ENCODE measurements around the gene SUCLA2. TPM values are rescaled to one million over a fixed set of nuclear protein-coding genes. Genes with fewer than 3 reads are reported as not detected.

SUCLA2 gene
- total RNA-seq, 6 experiments from 2014 or later = 37.7 to 47.0 (median 42.4) TPM

DNA sequence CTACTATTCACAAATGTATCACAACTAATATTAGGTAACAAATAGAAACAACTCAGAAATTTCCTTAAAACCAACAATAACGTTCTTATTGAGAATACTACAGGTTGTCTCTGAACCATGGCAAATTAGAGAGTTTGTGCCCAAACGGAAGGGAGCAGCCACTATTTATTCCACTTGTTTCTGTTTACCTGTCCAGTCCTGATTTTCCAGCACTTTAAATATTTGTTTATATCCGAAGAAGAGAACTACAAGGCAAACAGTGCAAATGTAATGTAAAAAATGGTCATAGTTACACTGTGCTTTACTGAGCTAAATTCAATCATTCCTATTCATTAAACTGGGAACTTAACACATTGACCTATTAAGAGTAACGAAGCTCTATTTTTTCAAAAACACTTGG is 9.2 kb downstream of the SUCLA2 start:
- no peak for DNase-seq
- Mint-ChIP-seq H3K9me3 (no peaks in the 10 kb centered on the region), H3K4me3 (no peak overlapping the region), H3K27ac (no peak overlapping the region), H3K4me1 (ENCODE audit: low read depth) (no peaks in the 10 kb centered on the region), H3K36me3 (ENCODE audit: low read depth) (peaks cover 33% of the 10 kb centered on the region), H3K27me3 (ENCODE audit: insufficient read depth) (no peaks in the 10 kb centered on the region)
- TF ChIP-seq, protein P1, sequence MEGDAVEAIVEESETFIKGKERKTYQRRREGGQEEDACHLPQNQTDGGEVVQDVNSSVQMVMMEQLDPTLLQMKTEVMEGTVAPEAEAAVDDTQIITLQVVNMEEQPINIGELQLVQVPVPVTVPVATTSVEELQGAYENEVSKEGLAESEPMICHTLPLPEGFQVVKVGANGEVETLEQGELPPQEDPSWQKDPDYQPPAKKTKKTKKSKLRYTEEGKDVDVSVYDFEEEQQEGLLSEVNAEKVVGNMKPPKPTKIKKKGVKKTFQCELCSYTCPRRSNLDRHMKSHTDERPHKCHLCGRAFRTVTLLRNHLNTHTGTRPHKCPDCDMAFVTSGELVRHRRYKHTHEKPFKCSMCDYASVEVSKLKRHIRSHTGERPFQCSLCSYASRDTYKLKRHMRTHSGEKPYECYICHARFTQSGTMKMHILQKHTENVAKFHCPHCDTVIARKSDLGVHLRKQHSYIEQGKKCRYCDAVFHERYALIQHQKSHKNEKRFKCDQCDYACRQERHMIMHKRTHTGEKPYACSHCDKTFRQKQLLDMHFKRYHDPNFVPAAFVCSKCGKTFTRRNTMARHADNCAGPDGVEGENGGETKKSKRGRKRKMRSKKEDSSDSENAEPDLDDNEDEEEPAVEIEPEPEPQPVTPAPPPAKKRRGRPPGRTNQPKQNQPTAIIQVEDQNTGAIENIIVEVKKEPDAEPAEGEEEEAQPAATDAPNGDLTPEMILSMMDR (IDR thresholded peaks at IDR 0.05) = no peak

DNA sequence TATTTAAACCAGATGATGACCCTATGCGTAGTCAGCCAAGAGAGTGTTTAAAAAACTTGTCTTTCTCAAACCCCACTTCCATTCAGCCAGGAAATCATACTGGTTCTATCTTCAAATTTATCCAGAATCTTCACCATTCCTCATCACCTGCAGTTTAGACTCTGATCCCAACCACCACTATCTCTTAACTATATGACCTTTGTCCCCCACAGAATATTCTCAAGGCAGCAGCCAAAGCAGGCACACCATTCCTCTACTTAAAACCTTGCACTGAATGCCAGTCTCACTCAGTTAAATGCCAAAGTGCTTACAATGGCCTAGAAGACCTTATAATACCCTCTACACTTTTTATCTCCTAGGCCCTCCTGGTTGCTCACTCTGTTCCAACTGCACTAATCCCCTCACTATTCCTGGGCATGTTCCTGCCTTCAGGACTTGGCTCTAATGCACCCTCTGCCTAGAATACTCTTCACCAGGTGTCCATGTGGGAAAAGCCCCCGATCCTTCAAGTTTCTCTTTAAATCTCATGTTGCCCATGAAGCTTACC is 10.1 kb downstream of the SUCLA2 start:
- Mint-ChIP-seq H3K9me3 (no peaks in the 10 kb centered on the region), H3K36me3 (ENCODE audit: low read depth) (peaks cover 39% of the 10 kb centered on the region), H3K27me3 (ENCODE audit: insufficient read depth) (no peaks in the 10 kb centered on the region), H3K4me1 (ENCODE audit: low read depth) (no peaks in the 10 kb centered on the region), H3K4me3 (no peak overlapping the region), H3K27ac (no peak overlapping the region)
- no peak for DNase-seq
- TF ChIP-seq, protein P1 (IDR thresholded peaks at IDR 0.05) = no peak

DNA sequence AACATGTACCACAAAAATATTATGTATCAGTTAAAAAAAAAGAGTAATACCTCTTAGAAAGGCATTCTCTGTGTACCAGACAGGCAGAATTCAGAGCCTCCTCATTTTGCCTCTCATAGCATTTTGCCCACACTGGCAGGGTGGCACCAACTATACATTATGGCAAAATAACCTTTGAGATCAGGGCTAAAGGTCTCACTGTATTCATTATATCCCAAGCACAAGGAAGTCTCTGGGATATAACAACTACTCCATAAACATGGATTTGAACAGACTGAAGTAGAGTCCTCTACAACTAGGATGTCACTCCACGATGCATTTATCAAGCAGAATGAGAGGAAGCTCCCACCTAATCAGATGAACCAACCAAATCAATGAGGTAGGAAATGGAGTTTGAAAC is 10.6 kb downstream of the SUCLA2 start:
- H3K9me3 Mint-ChIP-seq = no peaks in the 10 kb centered on the region
- TF ChIP-seq, protein P1 (IDR thresholded peaks at IDR 0.05) = no peak
- H3K27me3 Mint-ChIP-seq (ENCODE audit: insufficient read depth) = no peaks in the 10 kb centered on the region
- H3K4me3 Mint-ChIP-seq = no peak overlapping the region
- H3K27ac Mint-ChIP-seq = no peak overlapping the region
- H3K36me3 Mint-ChIP-seq (ENCODE audit: low read depth) = peaks cover 43% of the 10 kb centered on the region
- no peak for DNase-seq
- H3K4me1 Mint-ChIP-seq (ENCODE audit: low read depth) = no peaks in the 10 kb centered on the region

DNA sequence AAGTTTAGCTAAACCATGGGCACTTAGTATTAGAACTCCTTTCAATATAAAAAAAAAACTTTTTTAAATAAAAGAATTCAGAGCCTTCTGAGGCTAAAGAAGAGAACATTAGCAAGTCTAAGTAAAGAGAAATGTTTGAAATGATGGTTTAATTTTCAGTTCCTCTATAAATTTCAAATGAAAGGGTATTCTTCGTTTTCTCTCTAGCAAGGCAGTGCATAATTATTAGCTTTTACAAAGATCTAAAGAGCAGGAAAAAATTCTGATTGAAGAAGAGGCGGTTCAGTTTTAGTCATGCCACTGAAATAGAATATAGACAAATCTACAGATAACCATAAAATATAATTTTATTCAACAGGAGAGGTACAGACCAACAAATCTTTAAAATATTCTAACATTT is 18.0 kb downstream of the SUCLA2 start:
- H3K4me1 Mint-ChIP-seq (ENCODE audit: low read depth) = no peaks in the 10 kb centered on the region
- H3K9me3 Mint-ChIP-seq = peaks cover 13% of the 10 kb centered on the region
- H3K27ac Mint-ChIP-seq = no peak overlapping the region
- H3K27me3 Mint-ChIP-seq (ENCODE audit: insufficient read depth) = no peaks in the 10 kb centered on the region; the same call in 1 of the 2 replicates
- TF ChIP-seq, protein P1 (IDR thresholded peaks at IDR 0.05) = no peak
- H3K4me3 Mint-ChIP-seq = no peak overlapping the region
- H3K36me3 Mint-ChIP-seq (ENCODE audit: low read depth) = peaks cover 55% of the 10 kb centered on the region
- DNase-seq = no peak

DNA sequence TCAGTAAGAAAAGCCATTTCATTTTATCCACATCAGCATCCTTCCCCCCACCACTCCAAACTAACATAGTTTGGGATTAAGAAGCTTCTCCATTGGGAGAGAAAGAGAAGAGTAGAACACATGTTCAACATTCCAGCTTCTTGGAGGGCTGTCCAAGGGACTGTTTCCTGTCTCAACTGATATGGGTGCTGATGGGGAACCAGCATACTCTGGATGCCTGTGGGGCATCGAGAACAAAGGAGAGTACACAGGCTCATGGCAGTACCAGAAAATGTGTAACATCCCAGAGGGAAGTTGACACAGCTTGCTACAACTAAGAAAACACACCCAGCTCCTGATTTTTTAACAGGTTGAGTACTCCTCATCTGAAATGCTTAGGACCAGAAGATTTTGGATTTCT is 24.7 kb downstream of the SUCLA2 start:
- DNase-seq = no peak
- Mint-ChIP-seq H3K36me3 (ENCODE audit: low read depth) (peaks cover 70% of the 10 kb centered on the region), H3K4me3 (no peak overlapping the region), H3K4me1 (ENCODE audit: low read depth) (no peaks in the 10 kb centered on the region), H3K9me3 (peaks cover 26% of the 10 kb centered on the region), H3K27me3 (ENCODE audit: insufficient read depth) (peaks cover 2% of the 10 kb centered on the region; the same call in 1 of the 2 replicates), H3K27ac (no peak overlapping the region)
- TF ChIP-seq, protein P1 (IDR thresholded peaks at IDR 0.05) = no peak

DNA sequence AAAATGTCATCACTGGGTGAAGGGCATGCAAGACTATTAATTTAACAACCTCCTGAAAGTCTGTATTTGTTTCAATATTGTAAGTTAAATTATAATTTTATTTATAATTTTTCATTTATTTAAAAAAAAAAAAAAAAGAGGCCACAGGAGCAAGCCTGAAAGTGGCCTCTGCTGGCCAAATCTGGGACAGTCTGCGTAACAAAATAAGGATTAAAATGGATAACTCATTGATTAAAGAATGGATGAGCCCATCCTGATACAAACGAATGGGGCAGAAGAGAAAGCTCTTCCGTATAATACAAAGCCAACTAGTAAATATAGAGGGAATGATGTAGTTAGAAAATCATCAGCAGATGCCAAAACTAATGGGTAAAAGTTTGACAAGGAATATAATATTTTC is 36.2 kb downstream of the SUCLA2 start:
- Mint-ChIP-seq H3K4me1 (ENCODE audit: low read depth) (no peaks in the 10 kb centered on the region), H3K36me3 (ENCODE audit: low read depth) (peaks cover 45% of the 10 kb centered on the region), H3K9me3 (peaks cover 15% of the 10 kb centered on the region), H3K4me3 (no peak overlapping the region), H3K27me3 (ENCODE audit: insufficient read depth) (no peaks in the 10 kb centered on the region; the same call in 1 of the 2 replicates), H3K27ac (no peak overlapping the region)
- no peak for DNase-seq
- TF ChIP-seq, protein P1 (IDR thresholded peaks at IDR 0.05) = peak; percentile 51

Data from HFFc6 (cell line).